ENCODE data around the gene CCDC51.
"Not testable (repeated sequence)": the region's sequence is repeated elsewhere in the genome, so short reads cannot be mapped to it uniquely, and the experiment has no call there.

The CCDC51 gene, protein sequence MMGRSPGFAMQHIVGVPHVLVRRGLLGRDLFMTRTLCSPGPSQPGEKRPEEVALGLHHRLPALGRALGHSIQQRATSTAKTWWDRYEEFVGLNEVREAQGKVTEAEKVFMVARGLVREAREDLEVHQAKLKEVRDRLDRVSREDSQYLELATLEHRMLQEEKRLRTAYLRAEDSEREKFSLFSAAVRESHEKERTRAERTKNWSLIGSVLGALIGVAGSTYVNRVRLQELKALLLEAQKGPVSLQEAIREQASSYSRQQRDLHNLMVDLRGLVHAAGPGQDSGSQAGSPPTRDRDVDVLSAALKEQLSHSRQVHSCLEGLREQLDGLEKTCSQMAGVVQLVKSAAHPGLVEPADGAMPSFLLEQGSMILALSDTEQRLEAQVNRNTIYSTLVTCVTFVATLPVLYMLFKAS

DNA sequence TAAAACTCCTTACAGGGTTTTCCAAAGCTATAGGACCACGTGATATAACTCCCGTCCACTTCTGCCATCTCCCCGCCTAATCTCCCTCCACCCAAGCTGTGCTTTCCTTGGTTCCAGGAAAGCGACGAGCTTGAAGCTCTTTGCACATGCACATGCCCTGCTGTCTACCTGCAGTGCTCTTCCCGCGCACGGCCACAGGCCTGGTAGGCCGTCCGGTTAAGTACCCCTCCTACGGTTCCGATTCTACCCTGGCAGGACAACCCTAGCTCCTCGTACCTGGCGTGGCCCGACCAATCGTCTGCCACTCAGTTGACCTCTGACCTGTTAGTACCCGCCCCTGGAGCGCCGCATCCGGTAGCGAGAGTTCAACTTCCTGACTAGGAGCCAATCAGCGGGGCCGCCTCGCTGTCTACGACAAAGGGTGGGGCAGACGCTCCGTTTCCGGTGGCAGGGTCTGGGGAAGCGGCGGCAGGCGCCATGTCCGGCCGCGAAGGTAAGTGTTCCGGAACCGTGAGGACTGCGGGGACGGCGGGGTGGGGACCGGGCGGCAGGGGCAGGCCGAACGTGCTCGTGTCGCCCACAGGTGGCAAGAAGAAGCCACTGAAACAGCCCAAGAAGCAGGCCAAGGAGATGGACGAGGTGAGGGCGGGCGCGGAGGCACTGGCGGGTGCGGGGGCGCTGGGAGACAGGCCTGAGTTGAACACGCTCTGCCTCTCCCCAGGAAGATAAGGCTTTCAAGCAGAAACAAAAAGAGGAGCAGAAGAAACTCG, at the start of gene CCDC51, which contains the start of gene TMA7:
Gene CCDC51, minus strand, starts transcription at position 300 of the 770 bp plus-strand sequence. CDS start 4,991 bp downstream, outside the sequence.
Gene TMA7, plus strand, starts transcription at position 438 of the 770 bp plus-strand sequence. Its CDS starts 40 bp downstream, at position 478.
- peak within 1 kb of the TSS; percentile 98 for H3K4me3 ChIP-seq (ENCODE audit: control insufficient read depth, low read depth, low read length)
- TF ChIP-seq, protein P1, sequence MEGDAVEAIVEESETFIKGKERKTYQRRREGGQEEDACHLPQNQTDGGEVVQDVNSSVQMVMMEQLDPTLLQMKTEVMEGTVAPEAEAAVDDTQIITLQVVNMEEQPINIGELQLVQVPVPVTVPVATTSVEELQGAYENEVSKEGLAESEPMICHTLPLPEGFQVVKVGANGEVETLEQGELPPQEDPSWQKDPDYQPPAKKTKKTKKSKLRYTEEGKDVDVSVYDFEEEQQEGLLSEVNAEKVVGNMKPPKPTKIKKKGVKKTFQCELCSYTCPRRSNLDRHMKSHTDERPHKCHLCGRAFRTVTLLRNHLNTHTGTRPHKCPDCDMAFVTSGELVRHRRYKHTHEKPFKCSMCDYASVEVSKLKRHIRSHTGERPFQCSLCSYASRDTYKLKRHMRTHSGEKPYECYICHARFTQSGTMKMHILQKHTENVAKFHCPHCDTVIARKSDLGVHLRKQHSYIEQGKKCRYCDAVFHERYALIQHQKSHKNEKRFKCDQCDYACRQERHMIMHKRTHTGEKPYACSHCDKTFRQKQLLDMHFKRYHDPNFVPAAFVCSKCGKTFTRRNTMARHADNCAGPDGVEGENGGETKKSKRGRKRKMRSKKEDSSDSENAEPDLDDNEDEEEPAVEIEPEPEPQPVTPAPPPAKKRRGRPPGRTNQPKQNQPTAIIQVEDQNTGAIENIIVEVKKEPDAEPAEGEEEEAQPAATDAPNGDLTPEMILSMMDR (IDR thresholded peaks at IDR 0.05; ENCODE audit: control insufficient read depth, insufficient read depth, low read depth, low read length, missing control alignments), result no peak
- DNase-seq (ENCODE audit: low read depth), result peak; percentile 73

DNA sequence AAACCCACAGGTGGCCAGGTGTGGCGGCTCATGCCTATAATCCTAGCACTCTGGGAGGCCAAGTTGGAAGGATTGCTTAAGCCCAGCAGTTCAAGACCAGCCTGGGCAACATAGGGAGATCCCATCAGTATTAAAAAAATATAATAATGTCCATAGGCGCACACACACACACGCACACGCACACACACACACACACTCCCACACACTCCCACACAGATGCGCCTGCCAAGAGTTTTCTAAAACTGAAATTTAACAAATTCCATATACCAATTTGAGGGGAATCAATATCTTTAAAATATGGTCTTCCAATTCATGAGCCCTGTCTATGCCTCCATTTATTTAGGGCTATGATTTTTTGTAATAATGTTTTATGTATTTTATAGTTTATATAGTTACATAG, 47.0 kb upstream of the CCDC51 start:
- TF ChIP-seq, protein P1 (IDR thresholded peaks at IDR 0.05; ENCODE audit: control insufficient read depth, insufficient read depth, low read depth, low read length, missing control alignments), result no peak
- no peak for DNase-seq (ENCODE audit: low read depth)

DNA sequence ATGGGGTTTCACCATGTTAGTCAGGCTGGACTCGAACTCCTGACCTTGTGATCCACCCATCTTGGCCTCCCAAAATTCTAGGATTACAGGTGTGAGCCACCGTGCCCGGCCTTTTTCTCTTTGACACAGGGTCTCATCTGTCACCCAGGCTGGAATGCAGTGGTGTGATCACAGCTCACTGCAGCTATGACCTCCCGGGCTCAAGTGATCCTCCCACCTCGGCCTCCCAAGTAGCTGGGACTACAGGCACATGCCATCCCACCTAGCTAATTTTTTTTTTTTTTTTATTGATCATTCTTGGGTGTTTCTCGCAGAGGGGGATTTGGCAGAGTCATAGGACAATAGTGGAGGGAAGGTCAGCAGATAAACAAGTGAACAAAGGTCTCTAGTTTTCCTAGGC, 42.9 kb upstream of the CCDC51 start:
- not testable (repeated sequence) for DNase-seq (ENCODE audit: low read depth); H3K4me3 ChIP-seq (ENCODE audit: control insufficient read depth, low read depth, low read length)

More for the DNA sequence above, 47.0 kb upstream of the CCDC51 start:
- H3K4me3 ChIP-seq (ENCODE audit: control insufficient read depth, low read depth, low read length), result no peak overlapping the region

DNA sequence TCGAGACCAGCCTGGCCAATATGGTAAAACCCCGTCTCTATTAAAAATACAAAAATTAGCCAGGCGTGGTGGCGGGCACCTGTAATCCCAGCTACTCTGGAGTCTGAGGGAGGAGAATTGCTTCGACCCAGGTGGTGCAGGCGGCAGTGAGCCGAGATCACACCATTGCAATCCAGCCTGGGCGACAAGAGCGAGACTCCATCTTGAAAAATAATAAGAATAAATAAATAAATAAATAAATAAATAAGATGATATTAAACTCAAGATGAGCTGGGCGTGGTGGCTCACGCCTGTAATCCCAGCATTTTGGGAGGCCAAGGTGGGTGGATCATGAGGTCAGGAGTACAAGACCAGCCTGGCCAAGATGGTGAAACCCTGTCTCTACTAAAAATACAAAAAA, 41.0 kb upstream of the CCDC51 start:
- H3K4me3 ChIP-seq (ENCODE audit: control insufficient read depth, low read depth, low read length); DNase-seq (ENCODE audit: low read depth): not testable (repeated sequence)

DNA sequence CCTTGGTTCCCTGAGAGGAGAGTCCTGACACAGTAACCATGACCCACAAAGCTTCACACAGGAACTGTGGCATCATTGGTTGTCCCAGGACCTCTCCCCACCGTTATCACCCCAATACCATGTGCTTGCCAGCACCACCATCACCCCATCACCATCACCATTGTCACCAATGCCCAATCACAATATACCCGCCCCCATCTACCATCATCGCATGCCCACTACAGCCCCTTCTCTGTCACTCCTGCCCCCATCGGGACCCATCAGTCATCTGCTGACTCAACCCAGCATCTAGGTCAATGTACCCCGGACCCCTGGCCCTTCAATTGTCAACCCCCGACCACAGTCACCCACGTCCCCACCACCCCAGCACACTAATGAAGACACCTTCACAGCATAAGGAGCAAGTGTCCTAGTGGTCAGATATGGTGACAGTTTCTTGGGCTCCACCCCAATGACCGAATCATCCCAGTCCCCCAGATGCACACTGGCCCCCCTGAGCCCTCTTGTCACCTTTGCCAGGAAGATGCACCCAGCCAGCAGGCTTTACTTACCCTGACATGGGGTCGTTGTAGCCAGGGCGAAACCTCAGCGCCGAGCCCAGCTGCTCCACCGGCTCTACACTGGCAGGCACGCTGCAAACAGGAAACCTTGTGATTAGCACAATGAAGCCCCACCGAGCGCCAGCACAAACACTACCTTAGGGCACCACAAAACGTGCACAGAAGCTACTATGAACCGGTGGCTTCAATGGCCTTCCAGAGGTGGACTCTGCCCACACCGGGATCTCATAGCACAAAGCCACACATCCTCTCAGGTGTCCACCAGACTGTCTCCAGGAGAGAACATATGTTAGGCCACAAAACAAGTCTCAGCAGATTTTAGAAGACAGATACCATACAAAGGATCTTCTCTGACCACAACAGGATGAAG, 39.0 kb upstream of the CCDC51 start:
- no peak overlapping the region for H3K4me3 ChIP-seq (ENCODE audit: control insufficient read depth, low read depth, low read length)
- TF ChIP-seq, protein P1 (IDR thresholded peaks at IDR 0.05; ENCODE audit: control insufficient read depth, insufficient read depth, low read depth, low read length, missing control alignments), result no peak
- DNase-seq (ENCODE audit: low read depth), result no peak

DNA sequence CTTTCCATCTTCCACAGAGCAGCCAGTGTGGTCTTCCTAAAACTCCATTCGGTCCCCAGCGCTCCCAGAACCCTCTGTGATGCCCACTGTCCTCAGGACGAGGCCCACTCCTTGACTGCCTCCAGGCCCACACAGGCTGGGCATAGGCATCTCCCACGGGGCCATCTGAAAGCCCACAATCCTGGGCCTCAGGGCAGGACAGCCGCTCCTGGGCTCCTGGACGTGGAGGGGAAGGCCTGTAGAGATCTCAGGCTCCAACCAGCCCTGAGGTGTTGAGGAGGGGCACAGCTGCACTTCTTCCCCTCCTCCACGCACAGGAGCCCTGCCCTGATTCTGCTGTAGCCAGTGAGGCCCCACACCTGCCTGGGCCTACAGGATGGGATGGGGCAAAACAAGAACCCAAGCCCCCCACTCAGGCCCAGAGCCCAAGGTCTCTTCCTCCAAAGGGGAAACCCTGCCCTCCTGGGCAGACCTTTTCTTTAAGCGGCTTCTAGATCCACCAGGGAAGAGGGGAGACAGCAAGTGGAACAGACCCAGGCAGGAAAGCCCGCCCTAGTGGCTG, 38.1 kb upstream of the CCDC51 start:
- no peak for DNase-seq (ENCODE audit: low read depth)
- TF ChIP-seq, protein P1 (IDR thresholded peaks at IDR 0.05; ENCODE audit: control insufficient read depth, insufficient read depth, low read depth, low read length, missing control alignments), result no peak
- no peak overlapping the region for H3K4me3 ChIP-seq (ENCODE audit: control insufficient read depth, low read depth, low read length)
